GM21423 (cell line): Measurements from ENCODE around the gene ADGRA1.
"Not testable (repeated sequence)": the region's sequence is repeated elsewhere in the genome, so short reads cannot be mapped to it uniquely, and the experiment has no call there.

Experiments used
- ATAC-seq: cut with Tn5 transposase; IDR thresholded peaks from one replicate; pipeline ENCODE4 v1.9.1; 2021; ENCODE audit warnings: mild to moderate bottlenecking, moderate library complexity; ENCODE audit not compliant: unreplicated experiment

Gene ADGRA1

DNA sequence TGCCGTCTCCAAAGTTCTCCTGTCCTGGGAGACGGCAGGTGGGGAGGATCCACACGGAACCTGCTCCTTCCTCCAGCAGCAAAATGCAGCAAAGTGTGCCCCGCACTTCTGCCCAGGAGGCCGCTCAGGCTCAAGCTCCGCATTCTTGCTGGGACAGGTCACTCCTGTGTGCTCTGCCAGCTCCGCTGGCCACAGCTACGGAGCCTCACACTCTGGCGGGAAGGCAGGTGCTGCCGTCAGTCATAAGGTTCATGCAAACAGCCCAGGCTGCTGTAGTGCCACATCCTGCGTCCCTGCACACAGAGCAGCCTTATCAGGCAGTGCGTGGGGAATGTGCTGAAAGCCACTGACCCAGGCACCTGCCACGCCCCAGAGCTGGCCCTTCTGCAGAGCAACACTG lies 22.4 kb downstream of the ADGRA1 start:
- ATAC-seq: no peak

DNA sequence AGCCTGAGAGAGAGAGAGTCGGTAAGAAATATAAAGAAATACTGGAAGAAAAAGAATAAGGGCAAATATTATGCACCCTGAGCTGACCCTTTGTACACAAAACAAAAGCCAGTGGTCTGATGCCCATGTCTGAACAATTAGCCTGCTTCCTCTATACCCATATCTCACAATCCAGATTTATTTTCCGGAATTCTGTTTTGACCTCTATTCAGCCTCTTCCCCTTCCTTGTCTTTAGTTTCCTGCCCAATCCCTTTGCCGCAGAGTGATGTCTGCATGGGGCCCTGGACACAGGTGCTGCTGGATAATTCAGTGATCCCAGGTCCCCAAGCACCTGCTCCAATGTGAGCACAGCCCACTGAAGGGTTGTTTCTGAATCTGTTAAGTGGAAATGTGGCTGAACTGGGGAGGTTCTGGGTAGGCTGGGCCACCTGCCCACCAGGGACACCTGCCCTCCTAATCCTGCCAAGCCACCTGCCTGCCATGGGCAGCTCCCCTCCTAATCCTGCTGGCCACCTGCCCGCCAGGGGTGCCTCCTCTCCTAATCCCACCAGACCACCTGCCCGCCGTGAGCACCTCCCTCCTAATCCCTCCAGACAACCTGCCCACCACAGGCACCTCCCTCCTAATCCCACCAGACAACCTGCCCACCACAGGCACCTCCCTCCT lies 23.0 kb downstream of the ADGRA1 start:
- ATAC-seq: no peak

DNA sequence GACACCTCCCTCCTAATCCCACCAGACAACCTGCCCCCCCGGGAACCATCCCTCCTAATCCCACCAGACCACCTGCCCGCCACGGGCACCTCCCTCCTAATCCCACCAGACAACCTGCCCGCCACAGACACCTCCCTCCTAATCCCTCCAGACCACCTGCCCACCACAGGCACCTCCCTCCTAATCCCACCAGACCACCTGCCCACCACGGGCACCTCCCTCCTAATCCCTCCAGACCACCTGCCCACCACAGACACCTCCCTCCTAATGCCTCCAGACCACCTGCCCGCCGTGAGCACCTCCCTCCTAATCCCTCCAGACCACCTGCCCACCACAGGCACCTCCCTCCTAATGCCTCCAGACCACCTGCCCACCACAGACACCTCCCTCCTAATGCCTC lies 23.9 kb downstream of the ADGRA1 start:
- not testable (repeated sequence) for ATAC-seq

DNA sequence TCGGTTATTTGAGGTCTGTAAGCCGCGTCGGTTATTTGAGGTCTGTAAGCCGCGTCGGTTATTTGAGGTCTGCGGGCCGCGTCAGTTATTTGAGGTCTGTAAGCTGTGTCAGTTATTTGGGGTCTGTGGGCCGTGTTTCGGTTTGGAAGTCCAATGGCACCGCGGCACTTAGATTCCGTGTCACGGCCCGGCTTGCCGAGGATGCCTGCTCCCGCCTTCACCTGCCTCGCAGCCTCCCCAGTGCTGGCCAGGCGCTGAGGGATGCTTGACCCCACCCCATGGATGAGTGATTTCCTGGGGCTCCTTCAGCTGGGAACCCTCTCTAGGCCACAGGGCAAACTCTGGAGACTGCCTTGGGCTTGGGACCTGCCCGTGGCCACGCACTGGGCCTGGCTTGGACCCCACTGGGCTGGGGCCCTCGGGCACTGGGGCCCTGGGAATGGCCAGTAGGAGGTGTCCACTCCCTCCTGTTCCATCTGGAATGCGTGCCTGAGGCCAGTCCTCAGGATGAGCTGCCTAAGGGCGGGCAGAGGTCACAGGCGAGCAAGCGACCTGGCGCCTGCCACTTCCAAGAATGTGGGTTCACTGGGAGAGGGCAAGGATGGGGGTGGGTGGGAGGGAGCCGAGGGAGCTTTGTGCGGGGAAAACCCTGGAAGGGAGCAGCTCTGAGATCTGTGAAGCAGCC lies 25.6 kb downstream of the ADGRA1 start:
- no peak for ATAC-seq

DNA sequence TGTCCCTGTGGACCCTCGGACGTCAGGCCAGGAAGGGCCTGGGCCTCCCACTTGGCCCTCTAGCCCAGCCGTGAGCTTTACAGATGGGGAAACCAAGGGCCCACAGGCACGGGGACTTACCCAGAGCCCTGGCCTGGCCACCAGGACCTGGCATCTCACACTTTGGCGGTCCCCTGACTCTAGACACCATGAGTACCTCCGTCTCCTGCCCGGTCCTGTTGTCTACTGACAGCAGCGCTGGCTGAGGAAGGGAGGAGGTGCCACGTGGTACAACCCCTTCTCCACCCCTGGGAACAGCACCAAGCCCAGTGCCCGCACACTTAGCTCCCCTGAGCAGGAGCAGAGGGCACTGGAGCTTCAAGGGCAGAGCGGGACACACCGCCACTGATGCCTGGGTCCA lies 26.1 kb downstream of the ADGRA1 start:
- no peak for ATAC-seq

DNA sequence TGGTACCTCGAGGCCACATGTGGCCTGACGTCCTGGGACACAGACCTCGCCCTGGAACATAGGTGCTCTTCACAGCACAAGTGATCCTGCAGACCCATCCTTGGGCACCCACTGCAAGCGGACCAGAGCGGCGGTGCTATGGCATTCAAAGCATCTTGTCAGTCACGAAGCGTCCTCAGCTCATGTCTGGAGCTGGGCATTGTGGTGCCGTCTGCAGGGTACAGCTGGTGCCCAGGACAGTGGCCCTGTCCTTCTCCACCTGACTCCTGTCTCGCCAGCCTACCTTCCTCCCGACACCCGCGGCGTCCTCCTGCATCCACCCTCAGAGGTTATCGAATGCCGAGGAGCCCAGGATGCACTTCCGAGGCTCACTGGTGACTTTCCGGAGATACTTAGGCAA lies 26.5 kb downstream of the ADGRA1 start:
- ATAC-seq: no peak

DNA sequence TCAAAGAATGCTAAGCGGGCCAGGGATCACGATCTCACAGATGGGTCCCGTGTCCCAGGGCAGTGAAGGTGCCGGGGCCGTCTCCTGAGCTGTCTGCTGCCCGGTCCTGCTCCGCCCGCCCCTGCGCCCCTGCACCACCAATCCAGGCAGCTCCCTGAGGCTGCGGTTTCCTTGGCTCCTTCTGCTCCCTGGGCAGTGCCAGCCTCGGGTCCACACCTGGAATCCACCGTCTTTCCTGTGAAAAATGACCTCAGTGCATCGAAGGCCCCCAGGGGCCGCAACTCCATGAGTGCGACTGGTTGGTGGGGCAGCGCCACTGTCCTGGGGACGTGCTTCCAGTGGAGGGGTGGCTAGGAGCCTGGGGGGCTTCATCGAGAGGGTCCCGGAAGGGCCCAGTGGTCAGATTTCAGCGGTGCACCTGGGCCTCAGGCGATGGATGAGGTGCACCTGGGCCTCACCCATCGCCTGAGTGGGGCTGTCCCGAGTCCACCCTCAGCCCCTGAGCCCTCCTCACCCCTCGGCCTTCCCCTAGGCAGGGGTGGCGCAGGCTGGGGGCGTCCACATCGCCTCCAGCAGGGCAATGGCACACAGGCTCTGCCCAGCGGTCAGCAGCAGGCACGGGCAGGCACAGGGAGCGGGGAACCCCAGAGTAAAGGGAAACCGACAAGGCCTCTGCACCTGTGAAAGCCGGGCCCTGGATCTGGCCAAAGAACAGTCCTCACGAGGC lies 27.2 kb downstream of the ADGRA1 start:
- no peak for ATAC-seq

DNA sequence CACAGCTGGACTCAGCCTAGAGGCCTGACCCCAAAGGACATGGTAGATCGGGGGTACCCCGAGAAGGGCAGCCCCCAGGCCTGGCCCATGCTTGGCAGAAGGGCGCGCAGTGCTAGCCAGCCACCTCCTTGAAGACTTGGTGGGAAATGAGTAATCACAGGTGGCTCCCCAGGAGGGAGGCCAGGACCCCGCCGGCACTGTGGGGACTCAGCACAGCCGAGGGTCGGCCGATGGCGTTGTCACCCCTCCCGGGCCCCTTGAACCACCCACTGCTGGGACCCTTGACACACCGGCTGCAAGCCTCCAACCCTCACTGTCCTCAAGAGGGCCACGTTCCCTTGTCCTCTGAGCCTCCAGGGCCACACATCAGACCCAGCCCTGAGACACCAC lies 27.7 kb downstream of the ADGRA1 start:
- ATAC-seq: no peak

DNA sequence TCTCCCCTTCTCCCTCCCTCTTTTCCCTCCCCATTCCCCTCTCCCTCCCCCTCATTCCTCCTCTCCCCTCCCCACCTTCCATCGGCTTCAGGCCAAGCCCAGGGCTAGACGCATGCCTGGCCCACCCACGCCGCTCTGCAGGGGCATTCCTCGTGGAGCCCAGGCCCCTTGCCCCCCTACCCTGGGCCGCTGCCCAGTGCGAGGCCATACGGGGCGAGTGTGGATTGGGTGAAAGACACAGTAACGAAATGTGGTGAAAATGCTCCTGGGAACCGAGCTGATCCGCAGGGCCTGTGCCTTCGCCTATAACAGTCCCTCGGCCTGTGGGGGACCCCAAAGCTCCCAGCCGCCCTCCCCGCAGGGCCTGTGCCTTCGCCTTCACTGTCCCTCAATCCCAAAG lies 28.3 kb downstream of the ADGRA1 start:
- ATAC-seq: no peak

DNA sequence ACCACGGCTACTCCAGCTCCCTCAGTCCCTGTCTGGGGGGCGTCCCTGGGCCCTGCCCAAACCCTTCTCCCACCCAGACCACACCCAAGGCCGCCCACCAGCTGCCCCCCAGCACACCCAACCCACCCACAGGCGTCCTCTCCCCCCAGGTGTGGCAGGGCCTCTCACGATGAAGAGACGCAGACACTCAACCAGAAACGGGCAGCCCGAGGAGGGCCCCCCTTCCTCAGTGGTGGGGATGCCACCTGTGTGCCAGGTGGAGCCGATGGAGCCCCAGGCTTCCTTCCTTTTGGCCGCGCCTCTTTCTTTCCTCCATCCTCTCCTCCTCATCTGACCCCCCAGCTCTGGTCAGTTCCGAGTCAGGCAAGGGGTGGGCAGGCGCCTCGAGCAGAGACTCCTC lies 28.7 kb downstream of the ADGRA1 start:
- no peak for ATAC-seq

DNA sequence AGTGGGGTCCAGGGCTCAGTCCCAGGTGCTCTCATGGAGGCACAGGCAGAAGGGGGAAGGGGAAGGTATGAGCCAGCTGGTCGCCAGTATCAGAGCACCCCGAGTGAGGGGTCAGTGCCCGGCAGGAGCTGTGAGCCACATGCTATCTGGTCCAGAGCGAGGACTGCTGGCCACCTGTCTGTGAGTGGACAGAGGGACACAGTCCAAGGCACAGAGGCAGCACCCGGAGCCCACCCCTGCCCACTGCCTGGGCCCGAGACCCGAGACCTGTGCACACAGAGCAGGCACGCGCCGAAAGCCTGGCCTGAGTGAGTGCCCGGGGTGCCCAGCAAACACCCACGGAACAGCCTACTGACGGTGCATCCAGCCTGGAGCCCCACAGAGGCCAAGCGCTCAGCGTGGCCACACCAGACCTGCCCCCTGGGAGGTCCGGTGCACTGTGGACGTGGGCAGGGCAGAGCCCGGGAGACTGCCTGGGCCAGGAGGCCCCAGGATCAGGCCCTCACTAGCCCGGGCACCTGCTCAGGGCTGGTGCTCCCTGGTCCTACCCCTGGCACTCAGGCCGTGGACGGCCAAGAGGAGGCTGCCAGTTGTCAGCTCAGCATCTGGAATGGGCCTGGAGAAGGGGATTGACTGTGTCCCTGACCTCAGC lies 29.4 kb downstream of the ADGRA1 start:
- ATAC-seq: no peak

DNA sequence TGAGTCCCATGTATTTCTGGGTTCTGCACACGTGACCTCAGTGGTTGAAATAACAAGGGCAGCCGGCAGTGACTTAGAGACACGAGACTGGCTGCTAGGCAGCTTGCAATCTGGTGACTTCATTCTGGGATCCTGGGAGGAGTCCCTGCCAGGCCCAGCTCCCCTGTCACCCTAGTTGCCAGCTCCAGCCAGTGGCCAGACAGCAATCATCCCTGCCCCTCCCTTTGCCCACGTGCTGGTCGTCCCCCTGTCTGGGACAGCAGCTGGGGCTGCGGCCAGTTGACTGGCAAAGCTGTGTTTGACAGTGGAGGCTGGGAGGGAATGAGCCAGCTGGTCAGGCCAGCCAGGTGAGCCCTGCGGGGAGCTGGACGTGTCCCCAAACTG lies 30.0 kb downstream of the ADGRA1 start:
- no peak for ATAC-seq

DNA sequence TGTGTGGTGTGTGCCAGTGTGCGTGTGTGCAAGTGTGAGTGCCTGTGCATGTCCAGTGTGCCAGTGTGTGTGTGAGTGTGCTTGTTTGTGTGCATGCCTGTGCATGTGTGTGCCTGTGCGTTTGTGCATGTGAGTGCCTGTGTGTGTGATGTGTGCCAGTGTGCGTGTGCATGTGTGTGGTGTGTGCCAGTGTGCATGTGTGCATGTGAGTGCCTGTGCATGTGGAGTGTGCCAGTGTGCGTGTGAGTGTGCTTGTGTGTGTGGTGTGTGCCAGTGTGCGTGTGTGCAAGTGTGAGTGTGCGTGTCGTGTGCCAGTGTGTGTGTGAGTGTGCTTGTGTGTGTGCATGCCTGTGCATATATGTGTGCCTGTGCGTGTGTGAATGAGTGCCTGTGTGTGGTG lies 33.8 kb downstream of the ADGRA1 start:
- ATAC-seq: no peak

DNA sequence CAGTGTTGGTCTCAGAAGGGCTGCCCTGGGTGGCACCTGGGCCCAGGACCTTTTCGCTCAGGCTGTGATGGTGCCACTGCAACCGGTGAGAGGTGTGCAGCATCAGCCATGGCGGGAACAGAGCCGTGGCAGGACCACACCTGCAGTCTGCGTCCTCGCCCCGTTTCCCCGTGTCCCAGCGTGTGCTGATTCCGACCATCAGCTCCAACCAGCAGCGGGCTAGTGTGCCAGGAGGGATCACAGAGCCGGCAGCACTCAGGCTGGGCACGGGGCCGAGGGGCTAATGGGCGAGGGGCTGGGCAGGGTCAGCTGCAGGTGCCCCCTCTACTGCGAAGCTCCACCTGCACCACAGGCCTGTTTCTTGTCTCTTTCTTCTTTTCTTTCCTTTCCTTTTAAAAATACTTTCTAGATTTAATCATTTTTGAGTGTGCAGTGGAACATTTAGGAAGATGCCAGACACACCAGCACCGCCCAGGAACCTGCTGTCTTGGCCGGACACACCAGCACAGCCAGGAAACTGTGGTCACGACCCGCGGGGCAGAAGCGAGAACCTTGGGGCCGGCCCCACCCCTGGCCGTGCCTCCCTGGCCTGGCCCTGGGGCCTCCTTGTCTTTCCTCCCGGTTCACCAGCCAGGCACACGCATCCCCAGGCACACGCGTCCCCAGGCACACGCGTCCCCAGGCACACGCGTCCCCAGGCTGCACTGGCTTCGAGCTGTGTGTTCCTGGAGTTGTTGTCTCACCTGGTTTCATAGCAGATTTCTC lies 34.6 kb downstream of the ADGRA1 start:
- no peak for ATAC-seq

DNA sequence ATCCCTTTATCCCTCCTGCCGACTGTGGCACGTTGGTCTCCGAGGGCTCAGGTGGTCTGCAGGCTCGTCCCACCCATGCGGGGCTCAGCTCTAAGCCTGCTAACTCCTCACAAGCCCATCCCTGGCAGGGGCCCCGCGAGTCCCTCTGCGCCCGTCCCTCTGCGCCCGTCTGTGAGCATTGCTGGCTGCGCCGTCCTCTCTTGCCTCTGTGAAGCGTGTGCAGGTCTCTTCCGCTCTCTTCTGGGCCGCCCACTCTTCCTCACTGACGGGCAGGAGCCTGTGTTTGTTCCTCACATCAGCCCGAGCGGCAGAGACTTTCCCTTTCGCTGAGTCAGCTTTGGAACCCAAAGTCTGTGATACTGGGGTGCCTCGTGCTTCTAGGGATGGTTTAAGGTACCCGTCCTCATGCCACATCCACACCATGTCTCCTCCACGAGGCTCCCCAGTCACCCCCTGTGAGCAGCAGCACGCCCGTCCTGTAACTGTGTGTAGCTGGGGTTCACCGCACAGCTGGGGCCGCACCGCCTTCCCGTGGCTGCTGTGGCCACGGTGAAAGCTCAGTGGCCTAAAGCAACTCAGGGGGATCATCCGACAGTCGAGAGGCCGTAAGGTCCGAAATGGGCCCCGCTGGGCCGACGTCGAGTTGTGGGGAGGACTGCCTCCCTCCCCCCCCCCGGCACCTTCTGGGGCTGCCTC lies 35.5 kb downstream of the ADGRA1 start:
- ATAC-seq: no peak

DNA sequence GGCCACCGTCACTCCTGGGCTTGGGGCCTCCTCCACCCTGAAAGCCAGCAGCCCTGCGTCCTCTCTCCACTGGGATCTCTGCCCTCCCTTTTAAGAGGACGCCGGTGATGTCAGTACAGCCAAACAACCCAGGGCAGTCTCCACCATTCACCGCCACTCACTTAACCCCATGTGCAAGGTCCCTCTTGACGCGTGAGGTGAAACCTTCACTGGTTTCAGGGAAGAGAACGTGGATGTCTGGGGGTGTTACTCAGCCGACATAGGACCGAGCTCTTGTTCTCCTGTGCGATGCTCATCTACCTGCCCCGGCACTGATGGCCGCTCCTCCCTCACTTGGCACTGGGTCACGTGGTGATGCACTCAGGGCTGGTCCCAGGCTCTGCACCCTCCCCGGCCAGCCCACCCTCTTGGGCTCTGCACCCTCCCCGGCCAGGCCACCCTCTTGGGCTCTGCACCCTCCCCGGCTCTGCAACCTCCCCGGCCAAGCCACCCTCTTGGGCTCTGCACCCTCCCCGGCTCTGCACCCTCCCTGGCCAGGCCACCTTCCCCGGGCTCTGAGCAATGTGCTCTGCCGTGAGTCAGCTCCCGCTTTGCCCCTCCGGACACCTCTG lies 36.1 kb downstream of the ADGRA1 start:
- no peak for ATAC-seq

DNA sequence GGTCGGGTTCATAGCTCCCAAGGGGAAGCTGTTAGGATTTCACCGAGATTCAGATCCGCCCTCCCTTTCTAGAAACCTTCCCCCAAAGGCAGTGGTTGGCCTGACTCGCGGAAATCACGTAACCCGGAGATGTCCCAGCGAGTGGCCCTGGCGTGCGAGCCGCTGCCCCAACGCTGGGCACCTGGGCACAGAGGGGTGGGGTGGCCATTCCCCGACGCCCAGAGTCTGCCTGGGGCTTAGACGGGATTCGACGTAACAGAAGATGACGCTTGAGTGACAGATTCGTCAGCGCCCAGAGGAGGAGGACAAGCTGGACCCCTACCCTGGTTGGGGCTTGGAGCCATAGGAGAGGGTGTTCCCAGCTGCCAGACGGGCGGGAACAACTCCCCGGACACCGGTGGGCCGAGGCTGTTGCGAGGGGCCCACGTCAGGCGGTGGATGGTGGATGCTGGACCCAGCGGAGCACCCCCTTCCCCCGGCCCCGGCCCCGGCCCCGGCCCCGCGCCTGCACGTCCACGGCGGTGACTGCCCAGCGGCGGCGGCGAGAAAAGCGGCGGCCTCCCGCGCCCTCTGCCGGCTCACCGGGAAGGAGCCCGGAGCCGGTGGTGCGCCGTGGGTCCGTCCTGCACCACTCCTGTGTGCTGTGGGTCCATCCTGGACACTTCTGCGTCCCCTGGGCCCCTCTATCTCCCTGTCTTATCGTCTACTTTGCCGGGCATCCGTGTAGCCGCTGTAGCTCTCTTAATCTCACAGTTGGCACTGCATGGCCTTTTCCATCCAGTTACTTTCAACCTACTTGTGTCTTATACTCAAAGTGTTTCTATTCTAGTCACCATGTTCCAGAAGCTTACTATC lies 36.9 kb downstream of the ADGRA1 start:
- no peak for ATAC-seq

DNA sequence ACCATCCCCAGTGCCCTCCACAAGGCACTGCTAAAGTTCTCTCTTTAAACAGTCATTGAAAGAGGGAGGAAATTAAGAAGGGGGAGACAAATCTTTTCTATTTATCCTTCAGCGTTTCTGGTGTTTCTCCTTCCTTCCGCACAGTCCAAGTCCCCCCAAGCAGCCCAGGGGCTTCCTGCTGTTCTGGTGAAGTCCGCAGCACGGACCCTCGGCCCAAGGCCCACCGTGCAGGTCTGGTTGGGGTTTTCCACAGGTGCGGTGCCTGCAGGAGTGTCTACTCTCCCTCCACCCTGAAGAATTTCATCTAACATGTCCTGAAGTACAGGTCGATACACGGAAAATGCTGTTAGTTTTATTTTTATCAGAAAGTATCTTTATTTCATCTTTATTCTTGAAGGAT lies 38.2 kb downstream of the ADGRA1 start:
- ATAC-seq: no peak
